HT1080 (cell line): Measurements from ENCODE around the gene FADS1. TPM values are rescaled to one million over a fixed set of nuclear protein-coding genes. Genes with fewer than 3 reads are reported as not detected.

ENCODE experiments used
- DNase-seq: peaks from one replicate; pipeline ENCODE4 v3.0.0-alpha.2; 2015; ENCODE audit warnings: low read depth
- total RNA-seq: library from RNA; depleted of rRNA; stranded (reverse); fragments of >200 nt; shearing (Covaris generic); gene quantifications from 2 replicates; pipeline ENCODE4 v1.2.3, GENCODE V29; 2014

The FADS1 gene
- total RNA-seq, 1 experiment from 2014 or later, result 108 TPM

DNA sequence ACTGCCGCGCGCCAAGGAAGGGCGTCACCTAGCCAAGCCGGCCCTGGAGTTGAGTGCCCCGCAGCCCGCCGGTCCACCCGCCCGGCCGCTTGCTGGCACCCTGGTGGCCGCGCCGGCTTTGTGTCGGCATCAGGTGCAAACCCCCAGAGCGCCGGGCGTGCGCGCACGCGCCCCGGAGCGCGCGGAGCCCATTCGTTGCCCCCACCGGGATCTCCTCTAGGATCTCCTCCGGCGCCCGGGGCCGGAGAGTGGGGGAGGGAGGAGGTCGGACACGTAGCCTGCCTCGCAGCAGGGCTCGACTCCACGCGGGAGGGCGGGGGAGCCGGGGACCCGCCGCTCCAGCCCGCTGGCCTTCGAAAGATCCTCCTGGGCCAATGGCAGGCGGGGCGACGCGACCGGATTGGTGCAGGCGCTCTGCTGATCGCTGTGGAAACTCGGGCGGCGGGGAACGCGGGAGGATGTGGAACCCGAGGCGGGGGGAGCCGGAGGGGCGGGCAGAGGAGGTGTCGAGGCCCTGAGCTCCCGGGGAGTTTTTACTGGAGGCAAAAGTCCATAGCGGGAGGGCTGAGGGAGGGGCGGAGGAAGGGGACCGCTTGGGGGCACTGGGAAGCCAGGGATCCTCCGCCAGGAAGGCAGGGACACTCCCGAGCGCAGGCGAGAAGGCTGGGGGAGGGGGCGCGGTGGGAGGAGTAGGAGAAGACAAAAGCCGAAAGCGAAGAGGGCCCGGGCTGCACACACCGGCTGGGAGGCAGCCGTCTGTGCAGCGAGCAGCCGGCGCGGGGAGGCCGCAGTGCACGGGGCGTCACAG, 11.0 kb upstream of the FADS1 start, which contains the start of gene FADS2:
FADS2 (plus strand) TSS at position 730 of the 808 bp plus-strand sequence. CDS start 91 bp downstream, outside the sequence.
- DNase-seq, result peak; percentile 89

DNA sequence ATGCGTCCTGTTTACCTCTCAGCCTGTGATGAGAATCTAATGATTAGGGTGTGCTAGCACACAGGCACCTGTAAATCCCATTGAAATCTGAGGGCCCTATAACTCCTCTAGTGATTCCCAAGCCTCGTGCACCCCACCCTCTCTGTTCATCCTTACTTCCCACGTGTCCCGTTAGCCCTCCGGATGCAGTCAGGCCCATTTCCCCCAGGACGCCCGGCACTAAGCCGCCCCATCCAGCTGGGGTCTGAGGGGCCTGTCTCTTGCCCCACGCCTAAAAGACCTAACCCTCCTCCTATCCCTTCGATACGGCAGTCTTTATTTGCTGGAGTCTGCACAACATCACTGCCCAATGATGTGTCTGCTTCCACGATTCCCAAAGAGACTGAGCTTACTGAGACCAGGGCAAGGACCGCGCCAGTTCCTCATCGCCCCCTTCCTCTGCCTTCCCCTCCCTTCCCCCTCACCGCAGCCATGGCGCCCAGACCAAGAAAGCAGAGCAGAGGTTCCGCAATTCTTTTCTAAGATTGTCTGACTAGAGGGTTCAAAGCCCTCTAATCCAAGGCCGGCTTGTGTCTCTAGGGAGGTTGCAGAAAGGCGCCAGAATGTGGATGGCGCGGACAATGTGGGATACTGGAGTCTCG, 10.2 kb upstream of the FADS1 start:
- no peak for DNase-seq

DNA sequence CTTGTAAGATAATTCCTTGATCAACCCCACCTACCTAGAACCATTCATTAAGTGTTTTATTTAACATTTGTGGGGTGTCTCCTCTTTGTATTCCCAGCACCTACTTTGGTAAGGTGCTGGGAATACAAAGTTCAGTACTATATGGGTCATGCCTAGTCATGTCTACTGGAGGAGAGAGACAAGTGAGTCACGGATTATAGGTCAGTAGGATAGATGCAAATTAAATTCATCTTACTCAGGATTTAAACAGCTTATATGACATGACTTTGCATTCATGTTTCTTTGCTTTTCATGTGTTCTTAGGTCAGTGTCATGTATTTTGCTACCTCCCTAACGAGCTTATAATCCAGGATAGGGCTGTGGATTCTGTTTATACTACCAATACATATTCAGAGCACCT, 3.4 kb upstream of the FADS1 start:
- DNase-seq, result peak; percentile 69

DNA sequence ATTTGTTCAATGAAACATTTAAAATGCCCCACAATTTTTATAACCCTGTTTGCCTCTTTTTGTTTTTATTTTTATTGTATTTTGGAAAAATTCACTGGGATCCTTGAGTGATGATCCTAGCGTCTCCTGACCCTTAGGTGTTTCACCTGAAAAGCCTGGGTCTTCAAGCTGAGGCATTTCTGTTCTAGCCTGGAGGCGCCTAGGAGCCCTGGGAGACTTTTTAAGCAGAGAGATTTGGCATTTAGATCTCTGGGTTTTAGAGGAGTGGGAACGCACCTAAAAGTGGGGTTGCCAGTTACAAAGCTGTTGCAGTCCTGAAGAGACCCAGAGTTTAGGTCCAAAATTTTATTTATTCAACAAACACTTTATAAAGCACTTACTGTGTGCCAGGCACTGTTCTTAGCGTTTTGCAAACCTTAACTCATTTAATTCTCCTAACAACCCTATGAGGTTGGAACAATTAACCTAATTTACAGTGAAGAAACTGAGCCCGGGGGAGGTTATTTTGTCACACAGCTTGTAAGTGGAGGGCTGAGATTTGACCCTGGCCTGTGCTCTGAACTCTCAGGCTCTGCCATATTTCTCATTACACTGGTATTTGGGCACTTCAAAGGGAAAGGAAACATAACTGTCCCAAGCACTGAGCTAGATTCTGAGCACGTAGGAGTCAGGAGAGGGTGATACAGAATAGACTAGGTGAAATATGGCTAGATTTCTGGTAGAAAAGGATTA, 834 bp upstream of the FADS1 start:
- no peak for DNase-seq

DNA sequence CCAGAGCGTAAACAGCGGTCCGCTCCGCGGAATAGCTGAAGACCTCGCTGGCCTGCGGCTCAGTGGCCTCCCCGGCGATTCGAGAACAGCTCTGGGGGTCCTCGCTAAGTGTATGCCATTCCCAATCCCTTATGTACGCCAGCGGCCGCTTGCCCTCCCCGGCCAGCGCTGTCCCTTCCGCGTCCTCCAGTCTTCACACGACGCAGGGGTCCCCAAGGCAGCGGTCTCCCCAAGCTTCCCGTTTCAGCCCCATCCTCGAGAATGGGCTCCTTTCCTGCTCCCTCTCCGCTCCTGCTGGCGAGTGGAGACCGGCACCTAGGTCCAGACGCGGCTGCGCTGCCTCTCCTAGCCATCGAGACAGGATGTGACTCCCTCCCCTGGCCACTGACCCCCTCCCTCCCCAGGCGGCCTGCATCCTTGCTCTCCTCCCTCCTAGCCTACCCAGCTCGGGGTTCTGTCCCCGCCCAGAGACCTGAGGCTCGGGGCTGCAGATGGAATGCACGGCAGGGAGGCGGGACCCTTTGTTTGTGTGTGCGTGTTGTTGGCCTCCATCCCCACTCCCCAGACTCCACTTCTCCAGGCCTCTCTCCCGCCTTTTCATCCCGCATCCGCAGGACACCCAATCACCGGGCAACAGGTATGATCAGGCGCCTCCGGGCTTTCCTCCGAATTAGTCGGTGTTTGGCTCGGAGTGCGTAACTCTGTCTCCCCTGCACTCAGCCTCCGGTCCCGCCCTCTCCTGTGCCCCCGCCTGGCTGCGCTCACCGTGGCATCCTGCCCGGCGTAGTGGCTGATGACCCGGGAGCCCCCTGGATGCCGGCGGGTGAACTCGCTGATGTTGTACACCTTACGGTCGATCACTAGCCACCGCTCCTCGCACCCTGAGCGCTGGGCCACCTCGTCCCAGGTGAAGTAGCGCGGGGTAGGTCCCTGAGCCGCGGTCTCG, 740 bp downstream of the FADS1 start:
- DNase-seq, result peak; percentile 82

- DNase-seq, result peak; percentile 94
Observed at GRCh38 chr11:61814958-61815789, 1.6 kb downstream of the FADS1 start.

- DNase-seq, result peak; percentile 74
Observed at GRCh38 chr11:61814247-61814957, 2.4 kb downstream of the FADS1 start.

DNA sequence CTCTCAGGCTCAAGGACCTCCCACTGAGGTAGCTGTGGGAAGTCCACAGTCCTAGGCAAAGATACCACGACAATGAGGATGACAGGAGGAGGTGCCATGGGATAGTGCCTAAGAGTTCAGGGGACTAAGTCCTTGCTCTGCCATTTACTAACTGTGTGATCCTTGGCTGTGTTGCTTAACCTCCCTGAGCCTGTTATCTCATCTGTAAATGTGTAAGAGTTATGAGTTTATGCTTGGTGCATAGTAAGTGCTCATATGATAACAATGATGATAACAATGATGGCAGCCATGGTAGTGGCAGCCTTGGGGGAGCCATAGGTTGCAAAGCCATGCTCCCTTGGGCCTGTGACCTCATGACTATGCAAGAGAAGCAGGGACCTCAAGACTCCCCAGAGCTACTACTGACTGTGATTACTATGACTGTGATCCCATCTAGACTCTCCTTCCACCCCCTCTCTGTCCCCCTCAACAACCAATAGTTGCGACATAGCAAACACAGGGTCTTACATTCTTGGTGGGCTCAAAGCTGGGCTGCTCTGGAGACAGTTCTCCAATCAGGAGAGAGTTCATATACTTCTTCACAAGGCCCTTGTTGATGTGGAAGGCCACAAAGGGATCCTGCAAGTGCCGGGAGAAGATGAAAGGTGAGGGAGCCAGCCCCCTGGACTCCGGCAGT, 3.9 kb downstream of the FADS1 start:
- DNase-seq, result no peak

DNA sequence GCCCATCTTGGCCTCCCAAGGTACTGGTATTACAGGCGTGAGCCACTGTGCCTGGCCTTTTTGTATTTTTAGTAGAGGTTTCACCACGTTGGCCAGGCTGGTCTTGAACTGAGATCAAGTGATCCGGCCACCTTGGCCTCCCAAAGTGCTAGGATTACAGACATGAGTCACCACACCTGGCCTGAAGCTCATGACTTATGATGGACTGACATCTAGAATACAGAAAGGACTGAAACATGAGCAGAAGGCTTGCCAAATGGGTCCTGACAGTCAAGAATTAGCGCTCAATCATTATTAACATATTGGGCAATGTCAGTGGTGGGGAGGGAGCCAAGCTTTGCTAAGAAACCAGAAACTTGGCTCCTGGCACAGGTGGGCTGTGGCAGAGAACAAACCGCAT, 5.0 kb downstream of the FADS1 start:
- no peak for DNase-seq

- no peak for DNase-seq
Observed at GRCh38 chr11:61810671-61811175, 6.1 kb downstream of the FADS1 start.

GRCh38 chr11:61806785-61807184, 10.0 kb downstream of the FADS1 start:
- DNase-seq, result no peak

DNA sequence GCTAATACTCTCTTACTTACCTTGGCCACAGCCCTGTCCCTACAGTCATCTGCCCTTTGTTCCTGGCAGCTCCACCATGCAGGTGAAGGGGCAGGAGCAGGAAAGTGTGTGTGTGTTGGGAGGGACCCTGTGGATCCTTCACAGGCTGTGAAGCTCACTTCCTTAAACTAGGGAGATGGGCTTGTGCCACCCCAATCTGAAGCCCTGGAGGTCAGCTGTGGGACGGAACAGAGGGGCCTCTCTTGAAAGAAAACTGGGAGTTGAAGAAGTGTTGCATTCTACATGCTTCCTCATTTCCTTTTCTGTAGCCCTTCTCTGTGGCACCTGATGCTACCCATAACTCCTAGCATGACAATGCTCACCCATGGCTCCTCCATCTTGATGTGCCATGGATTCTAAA, 11.7 kb downstream of the FADS1 start:
- no peak for DNase-seq

DNA sequence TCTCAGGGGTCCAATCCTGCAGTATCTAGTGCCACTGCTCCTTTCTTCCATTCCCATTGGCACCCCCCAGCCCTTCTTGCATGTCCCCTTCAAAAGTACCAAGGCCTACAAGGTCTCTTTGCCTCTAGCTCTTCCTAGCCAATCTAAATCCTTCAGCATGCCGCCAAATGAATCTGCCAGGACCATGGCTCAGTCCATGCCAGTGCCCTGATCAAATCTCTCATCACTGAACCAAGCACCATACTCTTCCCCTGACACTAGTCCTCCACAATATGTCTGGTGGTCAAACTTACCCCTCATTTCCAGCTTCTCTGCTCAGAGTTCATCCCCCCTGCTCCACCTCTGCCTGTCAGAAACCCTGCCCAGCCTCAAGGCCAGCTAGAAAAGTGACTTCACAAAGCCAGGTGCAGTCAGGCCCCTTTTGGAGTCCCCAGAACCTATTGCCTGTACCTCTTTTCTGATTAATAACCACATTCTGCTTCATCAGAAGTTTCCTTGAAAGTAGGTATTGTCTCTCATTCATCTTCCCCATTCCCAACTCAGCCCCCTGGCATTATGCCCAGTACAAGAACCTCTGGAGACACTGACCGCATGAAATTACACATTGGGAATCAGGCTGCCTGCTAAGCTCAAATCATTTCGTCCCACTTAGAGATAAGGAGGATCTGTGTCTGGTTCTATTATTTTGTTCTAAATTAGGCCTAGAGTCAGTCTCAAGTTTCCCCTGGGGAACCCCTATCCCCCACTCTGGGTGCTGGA, 12.7 kb downstream of the FADS1 start:
- no peak for DNase-seq

GRCh38 chr11:61802605-61803004, 14.2 kb downstream of the FADS1 start:
- no peak for DNase-seq

- DNase-seq, result no peak
Observed at GRCh38 chr11:61800331-61801281, 16.2 kb downstream of the FADS1 start.

DNA sequence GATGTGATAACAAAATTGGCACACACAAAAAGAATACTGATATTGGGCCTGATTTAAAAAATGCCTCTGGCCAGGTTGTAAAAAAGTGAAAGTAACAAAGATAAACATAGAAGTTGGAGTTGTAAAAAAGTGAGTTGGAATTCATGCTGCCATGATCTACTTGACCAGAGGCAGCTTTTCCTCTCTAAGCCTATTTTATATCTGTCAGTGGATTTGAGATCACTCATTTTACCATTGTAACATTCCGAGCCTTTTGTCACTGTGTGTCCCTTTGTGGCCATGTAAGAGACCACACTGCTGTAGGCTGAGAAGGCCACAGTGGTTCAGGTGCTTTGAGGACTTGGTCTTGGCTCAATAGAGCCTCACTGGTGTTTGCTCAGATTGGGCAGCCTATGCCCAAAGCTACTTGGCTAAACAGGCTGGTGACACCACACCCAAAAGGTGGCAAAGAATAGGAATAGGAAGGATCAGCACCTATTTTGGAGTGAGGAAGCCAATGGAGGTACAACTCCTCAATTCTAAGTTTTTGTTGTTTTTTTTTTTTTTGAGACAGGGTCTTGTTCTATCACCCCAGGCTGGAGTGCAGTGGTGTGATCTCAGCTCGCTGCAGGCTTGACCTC, 17.0 kb downstream of the FADS1 start:
- DNase-seq, result no peak
